ENCODE data around the gene HS1BP3.

The HS1BP3 gene

GRCh38 chr2:20645761-20646160 is 5.1 kb downstream of the HS1BP3 start:
- no peak for DNase-seq (ENCODE audit: low read depth, low spot score)

GRCh38 chr2:20645301-20645701 is 5.6 kb downstream of the HS1BP3 start:
- DNase-seq (ENCODE audit: low read depth, low spot score) = no peak

- no peak for DNase-seq (ENCODE audit: low read depth, low spot score)
Measured at GRCh38 chr2:20643826-20644225, 7.1 kb downstream of the HS1BP3 start.

- DNase-seq (ENCODE audit: low read depth, low spot score) = no peak
Measured at GRCh38 chr2:20643060-20643459, 7.8 kb downstream of the HS1BP3 start.

- no peak for DNase-seq (ENCODE audit: low read depth, low spot score)
Measured at GRCh38 chr2:20642055-20642971, 8.6 kb downstream of the HS1BP3 start.

GRCh38 chr2:20641123-20641985 is 9.5 kb downstream of the HS1BP3 start:
- DNase-seq (ENCODE audit: low read depth, low spot score) = no peak

GRCh38 chr2:20640411-20641122 is 10.3 kb downstream of the HS1BP3 start:
- DNase-seq (ENCODE audit: low read depth, low spot score) = no peak

- DNase-seq (ENCODE audit: low read depth, low spot score) = no peak
Measured at GRCh38 chr2:20638646-20639430, 12.1 kb downstream of the HS1BP3 start.

GRCh38 chr2:20638014-20638413 is 12.9 kb downstream of the HS1BP3 start:
- no peak for DNase-seq (ENCODE audit: low read depth, low spot score)

GRCh38 chr2:20637147-20637546 is 13.8 kb downstream of the HS1BP3 start:
- no peak for DNase-seq (ENCODE audit: low read depth, low spot score)

- no peak for DNase-seq (ENCODE audit: low read depth, low spot score)
Measured at GRCh38 chr2:20635675-20636584, 15.0 kb downstream of the HS1BP3 start.

GRCh38 chr2:20635113-20635510 is 15.8 kb downstream of the HS1BP3 start:
- no peak for DNase-seq (ENCODE audit: low read depth, low spot score)

- no peak for DNase-seq (ENCODE audit: low read depth, low spot score)
Measured at GRCh38 chr2:20634507-20635112, 16.3 kb downstream of the HS1BP3 start.

GRCh38 chr2:20633794-20634506 is 16.9 kb downstream of the HS1BP3 start:
- DNase-seq (ENCODE audit: low read depth, low spot score) = no peak

- DNase-seq (ENCODE audit: low read depth, low spot score) = no peak
Measured at GRCh38 chr2:20633001-20633400, 17.9 kb downstream of the HS1BP3 start.

GRCh38 chr2:20632446-20632990 is 18.4 kb downstream of the HS1BP3 start:
- no peak for DNase-seq (ENCODE audit: low read depth, low spot score)

GRCh38 chr2:20631617-20632307 is 19.1 kb downstream of the HS1BP3 start:
- DNase-seq (ENCODE audit: low read depth, low spot score) = no peak

- no peak for DNase-seq (ENCODE audit: low read depth, low spot score)
Measured at GRCh38 chr2:20630967-20631366, 19.9 kb downstream of the HS1BP3 start.

Data from brain pericyte (primary cell).